Tibial artery (tissue), 4 donors: ENCODE results near the gene CCDC136.

Experiments
- DNase-seq, 2 donors: peaks; one replicate each; pipeline ENCODE4 v3.0.0-alpha.2; 2019
- H3K27ac ChIP-seq, 2 donors: fragments of 200-600 bp; sonication (generic) in 1 of 2; 1 replicate in 1 of 2; 2 replicates in 1 of 2; pipeline ENCODE4 v1.5.1; 2018 to 2019; ENCODE audit warnings: mild to moderate bottlenecking in 1 of 2
- H3K27me3 ChIP-seq, 2 donors: fragments of 200-600 bp; sonication (generic) in 1 of 2; one replicate each; pipeline versions ENCODE4 v1.5.1 to v1.6.0; 2016 to 2019
- H3K36me3 ChIP-seq, 3 donors: fragments of 200-600 bp; sonication (generic) in 2 of 3; one replicate each; pipeline ENCODE4 v1.5.1; 2016 to 2019; ENCODE audit warnings: mild to moderate bottlenecking in 2 of 3
- H3K4me1 ChIP-seq, 4 donors: fragments of 200-600 bp; sonication (generic) in 2 of 4; 1 replicate in 3 of 4; 2 replicates in 1 of 4; pipeline ENCODE4 v1.5.1; 2016 to 2019
- H3K4me3 ChIP-seq, 2 donors: fragments of 200-600 bp; sonication (generic) in 1 of 2; 1 replicate in 1 of 2; 2 replicates in 1 of 2; pipeline ENCODE4 v1.5.1; 2018 to 2019; ENCODE audit warnings: mild to moderate bottlenecking in 2 of 2
- H3K9me3 ChIP-seq, 3 donors: fragments of 200-600 bp; sonication (generic) in 1 of 3; one replicate each; pipeline ENCODE4 v1.5.1; 2016 to 2019
- intact Hi-C: fragments of 100-400 bp; cut with DNase I; formaldehyde crosslinking; loops from one replicate; pipeline ENCODE4 v1.15.0; 2023; ENCODE audit warnings: low total_unique reads
- TF ChIP-seq, protein P1 (sequence below), 2 experiments: fragments of 200-600 bp in 1 of 2; fragments of 450-650 bp in 1 of 2; IDR thresholded peaks; one replicate each; pipeline ENCODE4 v1.5.1; 2017 to 2019; ENCODE audit warnings: antibody characterized with exemption in 2 of 2, mild to moderate bottlenecking in 1 of 2, moderate library complexity in 1 of 2

Gene CCDC136

DNA sequence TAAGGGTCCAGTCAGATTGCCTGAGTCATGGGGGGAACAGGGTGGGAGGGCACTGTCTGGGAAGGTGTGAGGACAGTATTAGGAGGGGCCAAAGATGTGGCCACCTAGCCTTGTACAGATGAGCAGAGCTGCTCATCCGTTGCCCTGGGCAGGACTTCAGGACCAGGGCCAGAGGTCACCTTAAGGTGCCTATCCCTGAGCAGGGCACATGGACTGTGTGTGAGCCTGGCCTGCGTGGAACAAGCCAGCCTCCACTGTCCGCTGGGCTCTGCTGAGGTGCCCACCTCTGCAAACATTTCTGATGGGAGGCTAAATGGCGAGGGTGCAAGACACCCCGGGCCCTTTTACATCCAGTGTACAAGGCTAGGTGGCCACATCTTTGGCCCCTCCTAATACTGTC, 12.8 kb upstream of the CCDC136 start:
- H3K27ac ChIP-seq = no peak overlapping the region
- TF ChIP-seq, protein P1, sequence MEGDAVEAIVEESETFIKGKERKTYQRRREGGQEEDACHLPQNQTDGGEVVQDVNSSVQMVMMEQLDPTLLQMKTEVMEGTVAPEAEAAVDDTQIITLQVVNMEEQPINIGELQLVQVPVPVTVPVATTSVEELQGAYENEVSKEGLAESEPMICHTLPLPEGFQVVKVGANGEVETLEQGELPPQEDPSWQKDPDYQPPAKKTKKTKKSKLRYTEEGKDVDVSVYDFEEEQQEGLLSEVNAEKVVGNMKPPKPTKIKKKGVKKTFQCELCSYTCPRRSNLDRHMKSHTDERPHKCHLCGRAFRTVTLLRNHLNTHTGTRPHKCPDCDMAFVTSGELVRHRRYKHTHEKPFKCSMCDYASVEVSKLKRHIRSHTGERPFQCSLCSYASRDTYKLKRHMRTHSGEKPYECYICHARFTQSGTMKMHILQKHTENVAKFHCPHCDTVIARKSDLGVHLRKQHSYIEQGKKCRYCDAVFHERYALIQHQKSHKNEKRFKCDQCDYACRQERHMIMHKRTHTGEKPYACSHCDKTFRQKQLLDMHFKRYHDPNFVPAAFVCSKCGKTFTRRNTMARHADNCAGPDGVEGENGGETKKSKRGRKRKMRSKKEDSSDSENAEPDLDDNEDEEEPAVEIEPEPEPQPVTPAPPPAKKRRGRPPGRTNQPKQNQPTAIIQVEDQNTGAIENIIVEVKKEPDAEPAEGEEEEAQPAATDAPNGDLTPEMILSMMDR (IDR thresholded peaks at IDR 0.05) = no peak
- DNase-seq = no peak
- peaks cover 0 to 11% (median 5%) of the 10 kb centered on the region in 3 donors for H3K36me3 ChIP-seq
- H3K9me3 ChIP-seq = no peaks in the 10 kb centered on the region
- H3K4me3 ChIP-seq = no peak overlapping the region
- intact Hi-C loops = no loop called here
- no peaks in the 10 kb centered on the region for H3K27me3 ChIP-seq
- peaks cover 0 to 31% (median 4%) of the 10 kb centered on the region in 4 donors for H3K4me1 ChIP-seq

DNA sequence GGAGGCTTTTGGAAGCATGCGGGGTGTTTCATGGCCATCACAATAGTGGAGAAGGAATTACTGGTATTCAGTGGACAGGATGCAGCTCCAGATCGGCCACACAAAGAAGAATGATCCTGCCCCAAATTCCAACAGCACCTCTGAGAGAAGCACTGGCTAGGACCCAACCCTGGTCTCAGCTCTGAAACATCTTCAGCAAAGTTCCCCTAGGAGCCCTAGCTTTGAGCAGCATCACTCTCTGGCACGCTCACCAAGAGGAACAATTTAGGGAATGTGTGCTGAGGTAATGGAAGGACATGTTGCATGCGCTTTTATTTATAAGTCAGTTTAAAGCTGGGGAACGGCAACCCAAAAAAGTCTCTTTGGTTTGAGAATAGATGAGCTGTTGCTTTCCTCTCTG, 10.6 kb upstream of the CCDC136 start:
- H3K4me1 ChIP-seq = peaks cover 0 to 31% (median 4%) of the 10 kb centered on the region in 4 donors
- H3K27ac ChIP-seq = peak overlapping the region; percentile 6 to 58
- H3K27me3 ChIP-seq = no peaks in the 10 kb centered on the region
- no peak overlapping the region for H3K4me3 ChIP-seq
- TF ChIP-seq, protein P1 (IDR thresholded peaks at IDR 0.05) = no peak
- H3K36me3 ChIP-seq = no peaks in the 10 kb centered on the region
- intact Hi-C loops = no loop called here
- H3K9me3 ChIP-seq = no peaks in the 10 kb centered on the region
- no peak for DNase-seq

DNA sequence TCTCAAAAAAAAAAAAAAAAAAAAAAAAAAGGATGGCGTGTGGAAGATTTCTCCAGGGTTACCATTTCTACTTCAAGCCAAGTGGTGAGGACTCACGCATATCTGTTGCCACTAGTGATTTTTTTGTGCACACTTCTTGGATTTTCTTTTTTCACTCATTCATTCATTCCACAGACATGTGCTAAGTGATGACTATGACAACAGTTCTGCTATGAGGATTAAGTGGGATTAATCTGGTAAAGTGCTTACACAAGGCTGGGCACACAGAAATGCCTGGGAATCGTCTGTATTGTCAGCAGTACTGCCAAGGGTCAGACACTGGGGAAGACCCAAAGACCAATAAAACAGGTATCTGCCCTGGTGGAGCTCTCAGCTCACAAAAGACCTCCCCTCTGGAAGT, 9.9 kb upstream of the CCDC136 start:
- no peak for DNase-seq
- TF ChIP-seq, protein P1 (IDR thresholded peaks at IDR 0.05) = no peak
- peak overlapping the region in 1 of 2 donors; percentile 58 for H3K27ac ChIP-seq
- H3K36me3 ChIP-seq = no peaks in the 10 kb centered on the region
- no peaks in the 10 kb centered on the region for H3K27me3 ChIP-seq
- H3K9me3 ChIP-seq = no peaks in the 10 kb centered on the region
- H3K4me1 ChIP-seq = peaks cover 0 to 31% (median 4%) of the 10 kb centered on the region in 4 donors
- intact Hi-C loops = no loop called here
- H3K4me3 ChIP-seq = no peak overlapping the region

DNA sequence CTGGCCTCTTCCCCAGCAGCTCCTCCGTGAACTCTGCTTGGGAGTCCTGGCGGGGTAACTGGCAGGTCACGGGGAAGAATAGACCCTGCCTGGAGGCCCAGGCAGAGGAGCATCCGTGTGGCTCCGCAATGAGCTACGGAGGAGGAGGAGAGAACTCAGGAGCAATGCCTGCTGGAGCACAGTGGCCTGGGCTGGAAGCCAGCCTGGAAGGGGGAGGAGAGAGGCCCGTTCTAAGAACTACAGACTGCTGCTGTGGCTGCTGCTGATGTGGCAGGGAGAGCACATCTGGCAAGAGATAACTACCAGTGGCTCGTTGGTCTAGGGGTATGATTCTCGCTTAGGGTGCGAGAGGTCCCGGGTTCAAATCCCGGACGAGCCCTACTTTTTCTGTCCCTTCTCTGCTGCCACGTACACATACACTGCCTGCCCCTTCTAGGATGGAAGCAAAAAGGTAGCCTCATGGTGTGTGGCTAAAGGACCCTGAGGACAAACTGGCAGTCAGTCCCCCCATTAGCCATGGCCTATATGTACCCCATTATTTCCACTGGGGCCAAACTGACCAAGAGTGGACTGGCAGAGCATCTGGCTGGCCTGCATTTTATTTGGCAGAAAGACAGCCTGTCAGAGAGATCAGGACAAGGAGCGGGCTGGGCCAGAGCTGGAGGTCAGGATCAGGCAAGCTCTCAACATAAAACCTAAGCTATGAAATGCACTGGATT, 8.5 kb upstream of the CCDC136 start:
- TF ChIP-seq, protein P1 (IDR thresholded peaks at IDR 0.05) = no peak
- Histone ChIP-seq H3K9me3 (no peaks in the 10 kb centered on the region), H3K36me3 (no peaks in the 10 kb centered on the region), H3K4me1 (peaks cover 0 to 31% (median 4%) of the 10 kb centered on the region in 4 donors), H3K4me3 (no peak overlapping the region), H3K27ac (peak overlapping the region; percentile 11 to 58), H3K27me3 (no peaks in the 10 kb centered on the region)
- DNase-seq = peak; percentile 74 to 88
- intact Hi-C loops = loop anchor here (1.0 kb wide), 1 partner anchor 40 kb away; no protein-coding TSS in a partner anchor

DNA sequence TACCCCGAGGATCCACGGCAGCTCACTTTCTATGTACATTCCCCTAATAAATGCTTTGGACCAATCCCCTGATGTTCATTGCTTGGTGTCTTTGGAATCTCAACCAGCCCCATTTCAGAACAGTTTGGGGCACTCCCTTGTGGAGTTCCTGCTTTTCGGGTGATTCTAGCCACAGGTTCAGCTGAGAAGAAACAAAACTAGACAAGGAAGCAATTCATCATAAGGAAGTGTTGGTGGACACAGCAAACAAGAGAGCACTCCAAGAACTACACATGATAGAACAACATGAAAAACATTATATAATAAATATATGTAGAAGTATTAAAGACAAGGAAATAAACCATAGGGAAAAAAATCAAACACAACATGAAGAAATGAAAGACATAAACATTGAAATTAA, 6.0 kb upstream of the CCDC136 start:
- Histone ChIP-seq H3K36me3 (no peaks in the 10 kb centered on the region), H3K27me3 (no peaks in the 10 kb centered on the region), H3K27ac (no peak overlapping the region), H3K9me3 (no peaks in the 10 kb centered on the region), H3K4me3 (no peak overlapping the region), H3K4me1 (peaks cover 0 to 37% (median 9%) of the 10 kb centered on the region in 4 donors)
- TF ChIP-seq, protein P1 (IDR thresholded peaks at IDR 0.05) = no peak
- DNase-seq = no peak
- intact Hi-C loops = no loop called here
